Peyer's patch (tissue), 4 donors: ENCODE data around the gene DDX19B. TPM values are rescaled to one million over a fixed set of nuclear protein-coding genes. Genes with fewer than 3 reads are reported as not detected.

ENCODE experiments used
- DNase-seq, 3 donors: peaks; one replicate each; pipeline ENCODE4 v3.0.0-alpha.2; 2017 to 2019
- H3K27ac ChIP-seq, 4 donors: fragments of 200-600 bp; sonication (generic); one replicate each; pipeline ENCODE4 v1.5.1; 2016 to 2019
- H3K27me3 ChIP-seq, 2 donors: fragments of 200-600 bp; sonication (generic); one replicate each; pipeline ENCODE4 v1.5.1; 2019
- H3K36me3 ChIP-seq, 3 donors: fragments of 200-600 bp; sonication (generic); one replicate each; pipeline ENCODE4 v1.5.1; 2016 to 2019
- H3K4me1 ChIP-seq, 4 donors: fragments of 200-600 bp; sonication (generic); one replicate each; pipeline ENCODE4 v1.5.1; 2016 to 2019
- H3K4me3 ChIP-seq, 4 donors: fragments of 200-600 bp; sonication (generic); 1 replicate in 3 of 4; 2 replicates in 1 of 4; pipeline ENCODE4 v1.5.1; 2016 to 2019; ENCODE audit warnings: mild to moderate bottlenecking in 1 of 4
- H3K9me3 ChIP-seq, 4 donors: fragments of 200-600 bp; sonication (generic); one replicate each; pipeline ENCODE4 v1.5.1; 2016 to 2019; ENCODE audit warnings: mild to moderate bottlenecking in 1 of 4
- POLR2A ChIP-seq, 2 donors: fragments of 450-650 bp; IDR thresholded peaks; one replicate each; pipeline ENCODE4 v1.5.1; 2017; ENCODE audit warnings: antibody characterized with exemption in 2 of 2, mild to moderate bottlenecking in 2 of 2, moderate library complexity in 2 of 2
- total RNA-seq, 4 donors: library from RNA; depleted of rRNA; stranded (reverse); fragments of >200 nt; gene quantifications; one replicate each; pipeline ENCODE4 v1.1.0, GENCODE V29; 2016
- TF ChIP-seq, protein P1 (sequence below), 6 experiments: fragments of 450-650 bp in 4 of 6; fragments of 200-600 bp in 2 of 6; sonication (generic) in 1 of 6; IDR thresholded peaks; one replicate each; pipeline ENCODE4 v1.5.1; 2017 to 2019; ENCODE audit warnings: antibody characterized with exemption in 6 of 6, mild to moderate bottlenecking in 3 of 6, moderate library complexity in 1 of 6

DDX19B gene
- total RNA-seq, 4 donors from 2014 or later, result 26.2 to 53.4 (median 42.1) TPM

DNA sequence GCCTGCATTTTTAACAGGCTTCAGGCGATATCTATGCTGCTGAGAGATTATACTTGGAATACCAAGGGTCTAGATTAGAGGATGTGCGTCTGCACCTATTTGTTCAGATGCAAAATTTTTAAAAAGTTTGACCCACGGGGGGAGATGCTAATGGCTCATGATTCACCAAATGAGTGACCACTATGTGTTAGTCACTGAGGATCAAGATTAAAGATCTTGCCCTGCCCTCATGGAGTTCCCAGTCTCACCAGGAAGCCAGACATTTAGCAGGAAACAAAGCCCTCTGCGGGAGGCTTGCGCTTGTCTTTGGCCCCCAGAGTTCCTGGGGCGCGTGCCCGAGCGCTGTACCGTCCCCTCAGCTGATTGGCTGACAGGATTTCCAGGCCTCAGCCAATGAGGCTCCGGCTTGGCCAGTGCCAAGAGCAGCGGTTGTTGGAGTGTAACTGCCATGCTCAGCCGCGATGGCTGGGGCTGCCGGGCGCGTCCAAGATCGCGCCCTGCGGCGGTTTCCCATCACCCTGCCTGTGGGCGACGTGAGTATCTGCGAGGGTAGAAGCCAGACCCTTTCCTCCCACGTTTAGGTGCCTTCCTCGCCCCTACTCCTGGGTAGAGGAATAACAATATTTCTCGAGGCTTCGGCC lies 4.5 kb upstream of the DDX19B start:
- Histone ChIP-seq H3K9me3 (no peaks in the 10 kb centered on the region), H3K36me3 (no peaks in the 10 kb centered on the region), H3K4me3 (no peak overlapping the region), H3K27me3 (no peaks in the 10 kb centered on the region), H3K27ac (no peak overlapping the region), H3K4me1 (peaks cover 0 to 5% (median 0%) of the 10 kb centered on the region in 4 donors)
- no peak for TF ChIP-seq POLR2A (IDR thresholded peaks at IDR 0.05)
- TF ChIP-seq, protein P1, sequence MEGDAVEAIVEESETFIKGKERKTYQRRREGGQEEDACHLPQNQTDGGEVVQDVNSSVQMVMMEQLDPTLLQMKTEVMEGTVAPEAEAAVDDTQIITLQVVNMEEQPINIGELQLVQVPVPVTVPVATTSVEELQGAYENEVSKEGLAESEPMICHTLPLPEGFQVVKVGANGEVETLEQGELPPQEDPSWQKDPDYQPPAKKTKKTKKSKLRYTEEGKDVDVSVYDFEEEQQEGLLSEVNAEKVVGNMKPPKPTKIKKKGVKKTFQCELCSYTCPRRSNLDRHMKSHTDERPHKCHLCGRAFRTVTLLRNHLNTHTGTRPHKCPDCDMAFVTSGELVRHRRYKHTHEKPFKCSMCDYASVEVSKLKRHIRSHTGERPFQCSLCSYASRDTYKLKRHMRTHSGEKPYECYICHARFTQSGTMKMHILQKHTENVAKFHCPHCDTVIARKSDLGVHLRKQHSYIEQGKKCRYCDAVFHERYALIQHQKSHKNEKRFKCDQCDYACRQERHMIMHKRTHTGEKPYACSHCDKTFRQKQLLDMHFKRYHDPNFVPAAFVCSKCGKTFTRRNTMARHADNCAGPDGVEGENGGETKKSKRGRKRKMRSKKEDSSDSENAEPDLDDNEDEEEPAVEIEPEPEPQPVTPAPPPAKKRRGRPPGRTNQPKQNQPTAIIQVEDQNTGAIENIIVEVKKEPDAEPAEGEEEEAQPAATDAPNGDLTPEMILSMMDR (IDR thresholded peaks at IDR 0.05), result no peak
- DNase-seq, result no peak

DNA sequence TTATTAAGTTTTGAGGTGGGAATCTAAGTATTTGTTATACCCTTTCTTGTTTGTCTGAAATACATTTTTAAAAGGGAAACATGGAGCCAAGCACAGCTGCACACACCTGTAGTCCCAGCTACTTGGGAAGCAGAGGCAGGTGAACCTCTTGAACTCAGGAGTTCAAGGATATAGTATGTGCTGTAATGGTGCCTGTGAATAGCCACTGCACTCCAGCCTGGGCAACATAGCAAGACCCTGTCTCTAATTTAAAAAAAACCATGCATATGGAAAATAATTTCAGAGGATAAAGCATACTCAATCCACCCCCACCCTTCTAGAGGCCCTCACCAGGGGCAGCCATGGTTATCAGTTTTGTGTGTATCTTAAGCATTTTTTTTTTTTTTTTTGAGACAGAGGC lies 3.4 kb upstream of the DDX19B start:
- DNase-seq, result no peak
- H3K4me3 ChIP-seq, result no peak overlapping the region
- H3K36me3 ChIP-seq, result peaks cover 0 to 4% (median 0%) of the 10 kb centered on the region in 3 donors
- H3K27ac ChIP-seq, result no peak overlapping the region
- H3K27me3 ChIP-seq, result no peaks in the 10 kb centered on the region
- TF ChIP-seq, protein P1 (IDR thresholded peaks at IDR 0.05), result no peak
- no peak for TF ChIP-seq POLR2A (IDR thresholded peaks at IDR 0.05)
- H3K4me1 ChIP-seq, result peaks cover 0 to 10% (median 0%) of the 10 kb centered on the region in 4 donors
- no peaks in the 10 kb centered on the region for H3K9me3 ChIP-seq

DNA sequence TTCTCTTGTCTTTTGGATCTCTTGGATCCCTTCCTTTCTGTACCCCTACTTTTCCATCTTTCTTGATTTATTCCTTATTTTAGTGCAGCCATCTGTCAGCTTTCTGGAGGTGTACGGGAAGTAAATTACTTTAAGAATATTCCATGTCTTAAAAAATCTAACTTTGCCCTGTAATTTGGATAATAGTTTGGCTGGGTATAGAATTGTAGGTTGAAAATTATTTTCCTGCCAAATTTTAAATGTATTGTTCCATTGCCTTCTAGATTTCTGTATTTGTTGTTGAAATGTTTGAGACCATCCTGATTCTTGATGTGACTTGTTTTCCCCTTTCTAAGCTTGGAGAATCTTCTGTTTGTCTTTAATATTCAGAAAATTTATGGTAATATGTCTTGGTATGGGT lies 2.1 kb downstream of the DDX19B start:
- no peaks in the 10 kb centered on the region for H3K27me3 ChIP-seq
- DNase-seq, result no peak
- peaks cover 0 to 6% (median 0%) of the 10 kb centered on the region in 3 donors for H3K36me3 ChIP-seq
- no peak overlapping the region for H3K27ac ChIP-seq
- H3K9me3 ChIP-seq, result no peaks in the 10 kb centered on the region
- no peak overlapping the region for H3K4me3 ChIP-seq
- TF ChIP-seq, protein P1 (IDR thresholded peaks at IDR 0.05), result no peak
- no peak for TF ChIP-seq POLR2A (IDR thresholded peaks at IDR 0.05)
- H3K4me1 ChIP-seq, result peaks cover 0 to 10% (median 2%) of the 10 kb centered on the region in 4 donors

DNA sequence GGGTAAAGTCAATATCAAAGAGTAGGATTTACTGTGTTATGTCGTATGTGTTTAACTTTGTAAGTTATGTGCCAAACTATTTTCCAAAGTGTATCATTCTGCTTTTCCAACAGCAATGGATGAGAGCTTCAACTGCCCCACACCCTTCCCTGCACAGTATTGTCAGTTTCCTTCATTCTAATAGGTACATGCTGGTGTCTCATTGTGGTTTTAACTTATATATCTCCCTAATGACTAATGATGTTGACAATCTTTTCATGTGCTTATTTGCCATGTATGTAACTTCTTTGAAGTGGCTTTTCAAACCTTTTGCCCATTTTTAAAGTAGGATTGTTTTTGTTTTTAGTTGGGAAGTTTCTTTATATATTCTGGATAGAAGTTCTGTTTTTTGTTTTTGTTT lies 3.8 kb downstream of the DDX19B start:
- H3K36me3 ChIP-seq, result peaks cover 0 to 6% (median 0%) of the 10 kb centered on the region in 3 donors
- no peaks in the 10 kb centered on the region for H3K9me3 ChIP-seq
- H3K27me3 ChIP-seq, result no peaks in the 10 kb centered on the region
- H3K4me1 ChIP-seq, result peaks cover 0 to 10% (median 2%) of the 10 kb centered on the region in 4 donors
- TF ChIP-seq POLR2A (IDR thresholded peaks at IDR 0.05), result no peak
- TF ChIP-seq, protein P1 (IDR thresholded peaks at IDR 0.05), result no peak
- DNase-seq, result no peak
- H3K4me3 ChIP-seq, result no peak overlapping the region
- H3K27ac ChIP-seq, result no peak overlapping the region

DNA sequence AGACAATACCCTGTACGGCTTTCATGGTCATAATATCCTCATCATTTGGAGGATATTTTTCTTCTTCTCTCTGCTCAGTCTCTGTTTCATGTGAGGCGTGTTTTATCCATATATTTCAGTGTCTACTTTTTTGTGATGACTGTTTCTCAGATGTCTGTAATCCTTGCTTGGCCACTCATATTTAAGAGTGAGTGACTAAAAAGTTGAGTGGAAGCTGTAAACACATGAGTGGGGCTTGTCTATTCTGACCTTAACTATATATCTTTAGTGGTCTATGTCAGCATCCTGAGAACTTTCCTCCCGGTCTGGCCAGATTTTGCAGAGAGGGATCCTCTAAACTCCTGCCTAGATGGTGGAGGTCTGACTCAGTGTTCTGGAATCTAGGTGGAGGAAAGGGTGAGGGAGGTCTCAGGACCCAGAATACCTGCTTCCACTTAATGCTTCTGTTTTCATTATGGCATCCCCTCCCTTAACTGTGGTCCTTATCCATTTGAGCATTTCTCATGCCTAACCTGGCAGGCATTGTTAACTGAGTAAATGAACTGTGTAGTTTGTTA lies 6.0 kb downstream of the DDX19B start:
- Histone ChIP-seq H3K4me1 (peaks cover 0 to 6% (median 2%) of the 10 kb centered on the region in 4 donors), H3K27me3 (no peaks in the 10 kb centered on the region), H3K36me3 (peaks cover 0 to 10% (median 0%) of the 10 kb centered on the region in 3 donors), H3K4me3 (no peak overlapping the region), H3K27ac (no peak overlapping the region), H3K9me3 (no peaks in the 10 kb centered on the region)
- no peak for DNase-seq
- TF ChIP-seq, protein P1 (IDR thresholded peaks at IDR 0.05), result no peak
- no peak for TF ChIP-seq POLR2A (IDR thresholded peaks at IDR 0.05)
